Parathyroid adenoma (tissue), 2 donors: ENCODE results near the gene FAHD2A.

Experiments
- H2AFZ ChIP-seq: fragments of 300-600 bp; sonication (generic); one replicate; pipeline ENCODE4 v1.7.0; 2017; ENCODE audit warnings: antibody characterized with exemption, mild to moderate bottlenecking
- H3K27ac ChIP-seq: fragments of 300-600 bp; sonication (generic); one replicate; pipeline ENCODE4 v1.7.0; 2017
- H3K27me3 ChIP-seq: fragments of 300-600 bp; sonication (generic); one replicate; pipeline ENCODE4 v1.7.0; 2017; ENCODE audit warnings: low read length; ENCODE audit not compliant: control insufficient read depth, insufficient read depth
- H3K36me3 ChIP-seq: fragments of 300-600 bp; sonication (generic); one replicate; pipeline ENCODE4 v1.7.0; 2017; ENCODE audit warnings: low read length; ENCODE audit not compliant: control insufficient read depth, insufficient read depth
- H3K4me1 ChIP-seq: fragments of 300-600 bp; sonication (generic); one replicate; pipeline ENCODE4 v1.7.0; 2017; ENCODE audit warnings: control low read depth
- H3K4me2 ChIP-seq: fragments of 300-600 bp; sonication (generic); one replicate; pipeline ENCODE4 v1.7.0; 2017; ENCODE audit warnings: low read length
- H3K4me3 ChIP-seq: fragments of 300-600 bp; sonication (generic); one replicate; pipeline ENCODE4 v1.7.0; 2017; ENCODE audit warnings: low read depth, low read length
- H3K79me2 ChIP-seq: fragments of 300-600 bp; sonication (generic); one replicate; pipeline ENCODE4 v1.7.0; 2017; ENCODE audit warnings: control low read depth
- H3K9ac ChIP-seq: fragments of 300-600 bp; sonication (generic); one replicate; pipeline ENCODE4 v1.7.0; 2017; ENCODE audit warnings: mild to moderate bottlenecking
- H3K9me3 ChIP-seq: fragments of 300-600 bp; sonication (generic); one replicate; pipeline ENCODE4 v1.7.0; 2017; ENCODE audit warnings: low read length; ENCODE audit not compliant: control insufficient read depth
- CTCF ChIP-seq: fragments of 300-600 bp; sonication (generic); IDR thresholded peaks from one replicate; pipeline ENCODE4 v1.7.0; 2017; ENCODE audit warnings: antibody characterized with exemption, mild to moderate bottlenecking
- donor health status: primary hyperparathyroidism.

The FAHD2A gene

GRCh38 chr2:95382686-95383634, 19.5 kb upstream of the FAHD2A start:
- Histone ChIP-seq H3K4me3 (no peak overlapping the region), H3K27ac (no peak overlapping the region), H3K27me3 (no peaks in the 10 kb centered on the region), H3K9me3 (no peaks in the 10 kb centered on the region), H2AFZ (no peak overlapping the region), H3K9ac (no peak overlapping the region), H3K36me3 (no peaks in the 10 kb centered on the region), H3K79me2 (no peaks in the 10 kb centered on the region), H3K4me1 (no peaks in the 10 kb centered on the region), H3K4me2 (no peak overlapping the region)
- TF ChIP-seq CTCF, result no peak

DNA sequence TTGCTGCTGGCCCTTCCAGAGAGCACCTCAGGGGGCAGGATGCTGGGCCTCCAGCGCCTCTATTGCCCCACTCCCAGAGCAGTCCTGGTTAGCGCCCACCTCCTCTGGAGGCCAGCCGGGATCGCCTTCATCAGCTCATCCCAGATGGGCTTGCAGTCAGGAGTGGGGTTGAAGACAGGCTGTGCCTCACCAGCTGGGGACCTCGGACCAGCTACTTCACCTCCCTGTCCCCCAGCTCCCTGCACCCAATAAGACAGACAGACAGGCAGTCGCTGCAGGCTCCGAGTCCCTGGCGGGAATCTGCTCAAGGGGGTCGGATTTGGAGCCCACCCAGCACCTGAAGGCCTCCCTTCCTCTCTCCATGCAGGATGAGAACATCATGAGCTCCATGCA, 18.9 kb upstream of the FAHD2A start:
- Histone ChIP-seq H3K27me3 (no peaks in the 10 kb centered on the region), H2AFZ (no peak overlapping the region), H3K4me2 (no peak overlapping the region), H3K9ac (no peak overlapping the region), H3K27ac (no peak overlapping the region), H3K79me2 (no peaks in the 10 kb centered on the region), H3K4me3 (no peak overlapping the region), H3K4me1 (no peaks in the 10 kb centered on the region), H3K9me3 (no peaks in the 10 kb centered on the region), H3K36me3 (no peaks in the 10 kb centered on the region)
- TF ChIP-seq CTCF, result no peak

DNA sequence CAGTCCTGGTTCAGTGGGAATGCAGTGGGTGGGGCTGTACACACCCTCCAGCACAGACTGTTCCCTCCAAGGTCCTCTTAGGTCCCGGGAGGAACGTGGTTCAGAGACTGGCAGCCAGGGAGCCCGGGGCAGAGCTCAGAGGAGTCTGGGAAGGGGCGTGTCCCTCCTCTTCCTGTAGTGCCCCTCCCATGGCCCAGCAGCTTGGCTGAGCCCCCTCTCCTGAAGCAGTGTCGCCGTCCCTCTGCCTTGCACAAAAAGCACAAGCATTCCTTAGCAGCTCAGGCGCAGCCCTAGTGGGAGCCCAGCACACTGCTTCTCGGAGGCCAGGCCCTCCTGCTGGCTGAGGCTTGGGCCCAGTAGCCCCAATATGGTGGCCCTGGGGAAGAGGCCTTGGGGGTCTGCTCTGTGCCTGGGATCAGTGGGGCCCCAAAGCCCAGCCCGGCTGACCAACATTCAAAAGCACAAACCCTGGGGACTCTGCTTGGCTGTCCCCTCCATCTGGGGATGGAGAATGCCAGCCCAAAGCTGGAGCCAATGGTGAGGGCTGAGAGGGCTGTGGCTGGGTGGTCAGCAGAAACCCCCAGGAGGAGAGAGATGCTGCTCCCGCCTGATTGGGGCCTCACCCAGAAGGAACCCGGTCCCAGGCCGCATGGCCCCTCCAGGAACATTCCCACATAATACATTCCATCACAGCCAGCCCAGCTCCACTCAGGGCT, 17.5 kb upstream of the FAHD2A start:
- Histone ChIP-seq H3K9me3 (no peaks in the 10 kb centered on the region), H3K4me1 (no peaks in the 10 kb centered on the region), H3K27me3 (no peaks in the 10 kb centered on the region), H2AFZ (no peak overlapping the region), H3K4me3 (no peak overlapping the region), H3K79me2 (no peaks in the 10 kb centered on the region), H3K9ac (no peak overlapping the region), H3K4me2 (no peak overlapping the region), H3K27ac (no peak overlapping the region), H3K36me3 (no peaks in the 10 kb centered on the region)
- no peak for TF ChIP-seq CTCF

DNA sequence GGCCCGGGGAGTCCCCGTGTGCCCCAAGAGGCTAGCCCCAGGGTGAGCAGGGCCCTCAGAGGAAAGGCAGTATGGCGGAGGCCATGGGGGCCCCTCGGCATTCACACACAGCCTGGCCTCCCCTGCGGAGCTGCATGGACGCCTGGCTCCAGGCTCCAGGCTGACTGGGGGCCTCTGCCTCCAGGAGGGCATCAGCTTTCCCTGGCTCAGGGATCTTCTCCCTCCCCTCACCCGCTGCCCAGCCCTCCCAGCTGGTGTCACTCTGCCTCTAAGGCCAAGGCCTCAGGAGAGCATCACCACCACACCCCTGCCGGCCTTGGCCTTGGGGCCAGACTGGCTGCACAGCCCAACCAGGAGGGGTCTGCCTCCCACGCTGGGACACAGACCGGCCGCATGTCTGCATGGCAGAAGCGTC, 16.9 kb upstream of the FAHD2A start:
- no peaks in the 10 kb centered on the region for H3K9me3 ChIP-seq
- no peak overlapping the region for H3K9ac ChIP-seq
- no peaks in the 10 kb centered on the region for H3K4me1 ChIP-seq
- H3K4me2 ChIP-seq, result no peak overlapping the region
- H3K27me3 ChIP-seq, result no peaks in the 10 kb centered on the region
- no peak for TF ChIP-seq CTCF
- H2AFZ ChIP-seq, result no peak overlapping the region
- H3K4me3 ChIP-seq, result no peak overlapping the region
- H3K79me2 ChIP-seq, result no peaks in the 10 kb centered on the region
- no peak overlapping the region for H3K27ac ChIP-seq
- no peaks in the 10 kb centered on the region for H3K36me3 ChIP-seq
